Measurements from ENCODE around the gene VAV3.
A peak's percentile ranks its signal among the peaks of the same experiment; 100 is the strongest.

VAV3 gene

GRCh38 chr1:107974090-107974489 lies 9.1 kb upstream of the VAV3 start:
- DNase-seq (ENCODE audit: low spot score) = no peak

- no peak for DNase-seq (ENCODE audit: low spot score)
These were observed 7.6 kb upstream of the VAV3 start for GRCh38 chr1:107972391-107973180.

- no peak for DNase-seq (ENCODE audit: low spot score)
These were observed 1.6 kb upstream of the VAV3 start for GRCh38 chr1:107966550-107966949.

GRCh38 chr1:107964336-107965109 lies 457 bp downstream of the VAV3 start:
- DNase-seq (ENCODE audit: low spot score) = no peak

GRCh38 chr1:107963601-107964335 lies 1.2 kb downstream of the VAV3 start:
- DNase-seq (ENCODE audit: low spot score) = peak; percentile 25

GRCh38 chr1:107963008-107963407 lies 2.0 kb downstream of the VAV3 start:
- DNase-seq (ENCODE audit: low spot score) = no peak

GRCh38 chr1:107954719-107955415 lies 10.1 kb downstream of the VAV3 start:
- DNase-seq (ENCODE audit: low spot score) = no peak

- DNase-seq (ENCODE audit: low spot score) = no peak
These were observed 10.9 kb downstream of the VAV3 start for GRCh38 chr1:107954126-107954525.

GRCh38 chr1:107953556-107953955 lies 11.4 kb downstream of the VAV3 start:
- DNase-seq (ENCODE audit: low spot score) = no peak

- DNase-seq (ENCODE audit: low spot score) = no peak
These were observed 12.0 kb downstream of the VAV3 start for GRCh38 chr1:107952989-107953388.

- DNase-seq (ENCODE audit: low spot score) = no peak
These were observed 14.5 kb downstream of the VAV3 start for GRCh38 chr1:107950464-107950863.

- no peak for DNase-seq (ENCODE audit: low spot score)
These were observed 15.3 kb downstream of the VAV3 start for GRCh38 chr1:107949467-107950253.

- DNase-seq (ENCODE audit: low spot score) = no peak
These were observed 18.2 kb downstream of the VAV3 start for GRCh38 chr1:107946794-107947193.

GRCh38 chr1:107943694-107944093 lies 21.3 kb downstream of the VAV3 start:
- DNase-seq (ENCODE audit: low spot score) = no peak

GRCh38 chr1:107942814-107943213 lies 22.2 kb downstream of the VAV3 start:
- DNase-seq (ENCODE audit: low spot score) = no peak

GRCh38 chr1:107941531-107941930 lies 23.4 kb downstream of the VAV3 start:
- DNase-seq (ENCODE audit: low spot score) = no peak

GRCh38 chr1:107941123-107941522 lies 23.9 kb downstream of the VAV3 start:
- DNase-seq (ENCODE audit: low spot score) = no peak

- DNase-seq (ENCODE audit: low spot score) = no peak
These were observed 24.3 kb downstream of the VAV3 start for GRCh38 chr1:107940701-107941100.

- DNase-seq (ENCODE audit: low spot score) = peak; percentile 39
These were observed 24.9 kb downstream of the VAV3 start for GRCh38 chr1:107940017-107940577.

GRCh38 chr1:107939256-107939655 lies 25.7 kb downstream of the VAV3 start:
- DNase-seq (ENCODE audit: low spot score) = no peak
